ENCODE results near the gene ANKRD55. TPM values are rescaled to one million over a fixed set of nuclear protein-coding genes. Genes with fewer than 3 reads are reported as not detected.

ANKRD55 gene
- total and polyA plus RNA-seq, 4 donors: 0.37 to 1.9 (median 1.4) TPM

GRCh38 chr5:56076486-56076885 is 156.6 kb downstream of the ANKRD55 start:
- whole genome bisulfite sequencing: 92% methylated on average over 3 of the region's 3 CpGs

GRCh38 chr5:56075361-56075760 is 157.8 kb downstream of the ANKRD55 start:
- Histone ChIP-seq H3K9ac (ENCODE audit: low read depth in 1 of 2, low read length in 2 of 2) (no peak overlapping the region), H3K27me3 (ENCODE audit: control insufficient read depth in 4 of 4, insufficient read depth in 4 of 4, low read length in 3 of 4) (no peaks in the 10 kb centered on the region), H3K4me3 (ENCODE audit: low read depth in 1 of 3, low read length in 3 of 3) (no peak overlapping the region), H3K9me3 (ENCODE audit: control insufficient read depth in 4 of 4, low read length in 3 of 4) (no peaks in the 10 kb centered on the region), H3K36me3 (ENCODE audit: control insufficient read depth in 4 of 4, insufficient read depth in 3 of 4, low read depth in 1 of 4, low read length in 3 of 4) (no peaks in the 10 kb centered on the region), H3K4me1 (ENCODE audit: control insufficient read depth in 4 of 4, insufficient read depth in 4 of 4, low read length in 3 of 4) (peaks cover 0 to 2% (median 0%) of the 10 kb centered on the region in 4 donors), H3K27ac (ENCODE audit: low read depth in 1 of 2, low read length in 2 of 2) (no peak overlapping the region)
- no peak for DNase-seq (ENCODE audit: low spot score)
- peak; percentile 86 for TF ChIP-seq NR2F2 (IDR thresholded peaks at IDR 0.05)
- no peak for TF ChIP-seq REST (IDR thresholded peaks at IDR 0.05)
- 88% methylated on average over 2 of the region's 2 CpGs for WGBS

More at GRCh38 chr5:56076486-56076885, 156.6 kb downstream of the ANKRD55 start:
- no peaks in the 10 kb centered on the region for H3K36me3 ChIP-seq (ENCODE audit: control insufficient read depth in 4 of 4, insufficient read depth in 3 of 4, low read depth in 1 of 4, low read length in 3 of 4)
- no peak overlapping the region for H3K27ac ChIP-seq (ENCODE audit: low read depth in 1 of 2, low read length in 2 of 2)
- no peaks in the 10 kb centered on the region for H3K27me3 ChIP-seq (ENCODE audit: control insufficient read depth in 4 of 4, insufficient read depth in 4 of 4, low read length in 3 of 4)
- TF ChIP-seq RXRA (IDR thresholded peaks at IDR 0.05) (no peak), MAX (IDR thresholded peaks at IDR 0.05) (no peak), CTCF (IDR thresholded peaks at IDR 0.05; ENCODE audit: low read depth, low read length, missing input control) (no peak), GABPA (IDR thresholded peaks at IDR 0.05 in 1 of 2, conservative IDR thresholded peaks at IDR 0.05 in 1 of 2) (no peak), SP1 (IDR thresholded peaks at IDR 0.05) (no peak), FOXA2 (IDR thresholded peaks at IDR 0.05) (no peak), ATF3 (IDR thresholded peaks at IDR 0.05) (no peak), FOXA1 (IDR thresholded peaks at IDR 0.05) (no peak), HNF4G (IDR thresholded peaks at IDR 0.05) (no peak), TAF1 (conservative IDR thresholded peaks at IDR 0.05) (no peak), NR2F2 (IDR thresholded peaks at IDR 0.05) (no peak), ZBTB33 (IDR thresholded peaks at IDR 0.05) (no peak), YY1 (IDR thresholded peaks at IDR 0.05) (no peak), EGR1 (IDR thresholded peaks at IDR 0.05; ENCODE audit: low read depth in 2 of 2) (no peak), HNF4A (conservative IDR thresholded peaks at IDR 0.05) (no peak), RAD21 (IDR thresholded peaks at IDR 0.05) (no peak)
- no peaks in the 10 kb centered on the region for H3K9me3 ChIP-seq (ENCODE audit: control insufficient read depth in 4 of 4, low read length in 3 of 4)
- DNase-seq (ENCODE audit: low spot score): no peak
- peaks cover 0 to 3% (median 0%) of the 10 kb centered on the region in 4 donors for H3K4me1 ChIP-seq (ENCODE audit: control insufficient read depth in 4 of 4, insufficient read depth in 4 of 4, low read length in 3 of 4)
- H3K9ac ChIP-seq (ENCODE audit: low read depth in 1 of 2, low read length in 2 of 2): no peak overlapping the region
- no peak overlapping the region for H3K4me3 ChIP-seq (ENCODE audit: low read depth in 1 of 3, low read length in 3 of 3)
